ENCODE results near the gene TDP1. TPM values are rescaled to one million over a fixed set of nuclear protein-coding genes. Genes with fewer than 3 reads are reported as not detected.

Gene TDP1
- total and polyA plus RNA-seq, 9 of the 15 experiments (the other 6 are each of a cell fraction or from before 2014, with no cell fraction given): 21.4 to 41.6 (median 32.3) TPM

GRCh38 chr14:89941830-89942377 lies 13.8 kb upstream of the TDP1 start:
- CTCF ChIA-PET (ENCODE audit: low intra/inter-chr PET ratio): no interaction called here
- Histone ChIP-seq H3K9me1 (ENCODE audit: control insufficient read depth, insufficient read depth, low read length) (no peaks in the 10 kb centered on the region), H3K4me2 (ENCODE audit: insufficient read depth, low read length) (no peak overlapping the region), H3K4me3 (no peak overlapping the region), H3K9ac (ENCODE audit: insufficient read depth in 1 of 2, low read depth in 2 of 2, low read length in 2 of 2) (no peak overlapping the region), H3K9me3 (replicated peaks; ENCODE audit: control insufficient read depth, insufficient read depth, low read depth, low read length) (no peaks in the 10 kb centered on the region), H3K27ac (ENCODE audit: extremely low read depth, low read depth, low read length) (no peak overlapping the region), H3K27me3 (ENCODE audit: control insufficient read depth in 2 of 2, insufficient read depth in 2 of 2, low read length in 2 of 2) (no peaks in the 10 kb centered on the region), H2AFZ (ENCODE audit: low read depth, low read length) (no peak overlapping the region), H4K20me1 (replicated peaks; ENCODE audit: control insufficient read depth, insufficient read depth, low read length) (no peaks in the 10 kb centered on the region), H3K36me3 (ENCODE audit: control insufficient read depth, insufficient read depth, low read length) (no peaks in the 10 kb centered on the region), H3K4me1 (replicated peaks in 1 of 2; ENCODE audit: control insufficient read depth in 2 of 2, insufficient read depth in 2 of 2, low read length in 2 of 2) (no peaks in the 10 kb centered on the region), H3K79me2 (ENCODE audit: control insufficient read depth, insufficient read depth, low read length) (no peaks in the 10 kb centered on the region)
- WGBS (ENCODE audit: insufficient coverage, low coverage, missing lambda C conversion rate): 60% methylated on average over 2 of the region's 2 CpGs
- BruUV-seq (replicated peaks): no TSS peak
- DNase-seq (ENCODE audit: extremely low read depth in 1 of 4, low spot score in 3 of 4) (no peak), ATAC-seq (no peak), FAIRE-seq (no peak)
- no peak for TF ChIP-seq GATAD2A (IDR thresholded peaks at IDR 0.05)
- TF ChIP-seq GTF2E2 (tag; IDR thresholded peaks at IDR 0.05): no peak
- no peak for TF ChIP-seq ZFP30 (CRISPR knock-in tag; IDR thresholded peaks at IDR 0.05; ENCODE audit: borderline replicate concordance)
- no peak for TF ChIP-seq NCOR1 (IDR thresholded peaks at IDR 0.05)
- TF ChIP-seq SOX6 (IDR thresholded peaks at IDR 0.05): no peak
- no peak for TF ChIP-seq ZNF717 (CRISPR knock-in tag; IDR thresholded peaks at IDR 0.05)
- no peak for TF ChIP-seq HDAC1 (IDR thresholded peaks at IDR 0.05)
- no peak for TF ChIP-seq KAT2B (IDR thresholded peaks at IDR 0.05; ENCODE audit: low read depth, low read length)
- TF ChIP-seq ZNF77 (CRISPR knock-in tag; IDR thresholded peaks at IDR 0.05): no peak
- TF ChIP-seq PTBP1 (IDR thresholded peaks at IDR 0.05; ENCODE audit: low read depth, low read length): no peak
- TF ChIP-seq MCM7 (IDR thresholded peaks at IDR 0.05): no peak
- TF ChIP-seq CBX2 (IDR thresholded peaks at IDR 0.05; ENCODE audit: insufficient read depth, low read length, poor library complexity, severe bottlenecking): no peak
- TF ChIP-seq RUNX1 (IDR thresholded peaks at IDR 0.05; ENCODE audit: low read depth): no peak
- no peak for TF ChIP-seq THRA (IDR thresholded peaks at IDR 0.05)
- TF ChIP-seq SMARCE1 (IDR thresholded peaks at IDR 0.05): no peak
- intact Hi-C loops (cut with micrococcal nuclease): no loop called here
- in situ Hi-C loops (cut with MboI): loop anchor here (25.0 kb wide), 1 partner anchor 295 kb away; no protein-coding TSS in a partner anchor
- POLR2A ChIA-PET: interaction anchor here (0.9 kb wide), 1 partner anchor 11 kb away, joined by 3 read pairs; no protein-coding TSS in a partner anchor
